Nephron progenitor cell (in vitro differentiated cells): ENCODE measurements around the gene PLCH1.

ENCODE experiments used
- DNase-seq: peaks from one replicate; pipeline ENCODE4 v3.0.0; 2021
- H3K27ac Mint-ChIP-seq: 2 replicates; pipeline ENCODE4 v1.8.0; 2021; ENCODE audit warnings: mild to moderate bottlenecking, moderate library complexity, mixed read lengths
- H3K27me3 Mint-ChIP-seq: 2 replicates; pipeline ENCODE4 v1.8.0; 2021; ENCODE audit warnings: mild to moderate bottlenecking, low read depth, mixed read lengths; ENCODE audit not compliant: poor library complexity
- H3K36me3 Mint-ChIP-seq: 2 replicates; pipeline ENCODE4 v1.8.0; 2021; ENCODE audit warnings: low read depth, mixed read lengths
- H3K4me1 Mint-ChIP-seq: 2 replicates; pipeline ENCODE4 v1.8.0; 2021; ENCODE audit warnings: mixed read lengths
- H3K4me3 Mint-ChIP-seq: 2 replicates; pipeline ENCODE4 v1.8.0; 2021; ENCODE audit warnings: mild to moderate bottlenecking, moderate library complexity, mixed read lengths
- H3K9me3 Mint-ChIP-seq: 2 replicates; pipeline ENCODE4 v1.8.0; 2021; ENCODE audit warnings: mild to moderate bottlenecking, moderate library complexity, mixed read lengths
- CTCF ChIP-seq: fragments of 200-600 bp; sonication (generic); IDR thresholded peaks from 2 replicates; pipeline ENCODE4 v1.5.0; 2021; ENCODE audit warnings: antibody characterized with exemption

PLCH1 gene

DNA sequence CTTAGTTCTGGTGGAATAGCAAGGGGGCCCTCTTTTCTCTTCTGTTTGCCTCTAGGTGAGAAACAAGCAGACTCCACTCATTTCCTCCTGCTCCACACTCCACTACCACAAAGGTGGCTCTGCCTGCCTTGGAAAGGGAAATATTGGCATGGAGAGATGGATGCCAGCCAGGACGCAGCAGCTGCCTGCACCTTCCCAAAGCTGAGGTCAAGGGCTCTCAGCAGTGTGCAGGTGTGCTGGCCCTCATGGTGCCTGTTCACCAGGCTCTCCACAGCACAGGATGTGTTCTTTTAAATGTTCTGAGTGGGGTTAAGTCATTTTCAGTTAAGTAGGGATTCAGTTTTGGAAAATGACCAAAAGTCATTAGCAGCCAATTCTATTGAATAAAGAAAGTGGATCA, 240.2 kb downstream of the PLCH1 start:
- H3K4me1 Mint-ChIP-seq, result no peaks in the 10 kb centered on the region
- H3K27ac Mint-ChIP-seq, result no peak overlapping the region
- DNase-seq, result no peak
- no peak for TF ChIP-seq CTCF
- no peak overlapping the region for H3K4me3 Mint-ChIP-seq
- H3K27me3 Mint-ChIP-seq, result no peaks in the 10 kb centered on the region
- H3K9me3 Mint-ChIP-seq, result peaks cover 4% of the 10 kb centered on the region
- peaks cover 44% of the 10 kb centered on the region for H3K36me3 Mint-ChIP-seq

GRCh38 chr3:155502630-155503029, 242.2 kb downstream of the PLCH1 start:
- peaks cover 65% of the 10 kb centered on the region for H3K36me3 Mint-ChIP-seq
- no peak overlapping the region for H3K27ac Mint-ChIP-seq
- no peak overlapping the region for H3K4me3 Mint-ChIP-seq
- no peaks in the 10 kb centered on the region for H3K27me3 Mint-ChIP-seq
- no peaks in the 10 kb centered on the region for H3K9me3 Mint-ChIP-seq
- TF ChIP-seq CTCF, result no peak
- H3K4me1 Mint-ChIP-seq, result no peaks in the 10 kb centered on the region
- DNase-seq, result no peak

DNA sequence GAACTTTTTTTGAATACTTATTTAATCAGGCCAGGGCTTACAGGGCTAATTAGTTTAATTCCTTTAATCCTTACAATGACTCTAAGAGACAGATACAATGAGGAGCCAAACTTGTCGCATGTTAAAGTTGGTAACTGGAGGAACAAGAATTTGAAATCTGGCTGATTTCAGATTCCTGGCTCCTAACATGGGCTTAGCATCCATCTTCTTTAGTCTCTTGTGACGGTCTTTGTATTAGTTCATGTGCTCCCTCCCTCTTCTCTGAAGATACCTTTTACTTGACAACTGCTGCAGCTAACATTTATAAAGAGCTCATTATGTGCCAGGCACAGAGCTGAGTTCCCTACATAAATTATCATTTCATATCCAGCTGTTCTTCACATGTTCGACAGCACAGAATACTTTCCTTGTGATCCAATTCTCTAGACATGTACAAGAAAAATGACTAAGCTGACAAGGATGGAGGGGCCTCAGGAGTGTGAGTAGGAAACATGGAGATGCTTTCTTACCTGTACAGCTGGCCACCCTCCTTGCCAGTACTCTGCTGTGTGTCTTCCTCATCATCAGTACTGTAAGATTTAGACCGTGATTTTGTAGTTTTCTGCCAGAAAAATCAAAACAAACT, 244.6 kb downstream of the PLCH1 start:
- Mint-ChIP-seq H3K9me3 (no peaks in the 10 kb centered on the region), H3K36me3 (peaks cover 81% of the 10 kb centered on the region), H3K27me3 (peaks cover 4% of the 10 kb centered on the region), H3K4me3 (no peak overlapping the region), H3K27ac (no peak overlapping the region), H3K4me1 (no peaks in the 10 kb centered on the region)
- no peak for TF ChIP-seq CTCF
- no peak for DNase-seq

GRCh38 chr3:155497930-155498647, 246.8 kb downstream of the PLCH1 start:
- Mint-ChIP-seq H3K4me3 (no peak overlapping the region), H3K9me3 (no peaks in the 10 kb centered on the region), H3K27ac (no peak overlapping the region), H3K36me3 (peaks cover 80% of the 10 kb centered on the region), H3K27me3 (peaks cover 9% of the 10 kb centered on the region), H3K4me1 (no peaks in the 10 kb centered on the region)
- no peak for DNase-seq
- no peak for TF ChIP-seq CTCF

DNA sequence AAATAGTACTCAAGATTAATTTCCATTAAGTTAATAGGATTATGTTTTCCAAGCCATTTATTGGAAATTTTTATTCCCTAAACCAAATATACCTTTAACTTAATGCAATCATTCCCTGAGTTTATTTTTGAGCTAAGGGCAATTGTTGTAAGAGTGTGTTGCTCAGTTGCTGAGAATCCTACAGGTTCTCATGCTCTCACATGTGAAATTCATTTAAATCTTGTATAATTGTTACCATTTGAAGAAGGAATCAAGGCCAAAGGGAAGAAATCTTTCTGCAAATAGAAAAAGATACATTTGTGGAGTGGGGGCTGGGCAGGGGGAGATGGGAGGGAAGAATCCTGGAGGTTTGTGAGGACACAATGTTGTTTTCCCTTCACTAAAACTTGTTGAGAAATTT, 248.7 kb downstream of the PLCH1 start:
- H3K27me3 Mint-ChIP-seq, result peaks cover 9% of the 10 kb centered on the region
- H3K27ac Mint-ChIP-seq, result no peak overlapping the region
- H3K4me3 Mint-ChIP-seq, result no peak overlapping the region
- no peaks in the 10 kb centered on the region for H3K9me3 Mint-ChIP-seq
- peaks cover 86% of the 10 kb centered on the region for H3K36me3 Mint-ChIP-seq
- no peak for DNase-seq
- no peaks in the 10 kb centered on the region for H3K4me1 Mint-ChIP-seq
- no peak for TF ChIP-seq CTCF

DNA sequence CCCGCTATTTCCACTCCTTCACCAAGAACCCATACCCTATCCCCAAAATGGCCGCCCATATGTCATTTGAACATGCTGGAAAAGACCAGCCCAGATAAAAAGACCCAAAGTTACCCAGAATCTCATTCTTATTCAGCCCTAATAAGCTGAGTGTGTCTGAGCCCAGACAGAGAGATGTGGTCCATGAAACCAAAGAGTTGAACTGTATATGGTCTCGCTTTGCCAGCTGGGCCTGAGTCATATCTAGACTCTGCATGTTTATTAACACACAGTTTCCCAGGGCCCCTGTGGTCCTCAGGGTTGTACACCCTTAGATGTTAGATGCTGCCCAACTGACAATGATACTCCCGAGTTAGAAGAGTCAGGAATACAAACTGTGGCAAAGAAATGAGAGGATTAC, 249.5 kb downstream of the PLCH1 start:
- DNase-seq, result no peak
- Mint-ChIP-seq H3K27me3 (peaks cover 9% of the 10 kb centered on the region), H3K4me3 (no peak overlapping the region), H3K36me3 (peaks cover 90% of the 10 kb centered on the region), H3K9me3 (no peaks in the 10 kb centered on the region), H3K27ac (peak overlapping the region; percentile 39), H3K4me1 (no peaks in the 10 kb centered on the region)
- TF ChIP-seq CTCF, result no peak
